ENCODE results near the gene SCN2B. TPM values are rescaled to one million over a fixed set of nuclear protein-coding genes. Genes with fewer than 3 reads are reported as not detected.

SCN2B gene
- total and polyA plus RNA-seq, 7 donors: 0.23 to 1.7 (median 0.95) TPM

- intact Hi-C loops (cut with DNase I): no loop called here
- DNase-seq: no peak
- no peaks in the 10 kb centered on the region for H3K4me1 ChIP-seq
- no peak overlapping the region for H3K4me3 ChIP-seq
- 67 to 87% methylated on average over 11 of the region's 11 CpGs for WGBS, 2 donors
- TF ChIP-seq EP300 (IDR thresholded peaks at IDR 0.05) (no peak), CTCF (IDR thresholded peaks at IDR 0.05) (no peak)
- no peak overlapping the region for H3K27ac ChIP-seq
- no peaks in the 10 kb centered on the region for H3K36me3 ChIP-seq
- H3K9me3 ChIP-seq: no peaks in the 10 kb centered on the region
- peaks cover 0 to 15% (median 7%) of the 10 kb centered on the region in 3 donors for H3K27me3 ChIP-seq
These were observed 40.4 kb upstream of the SCN2B start for GRCh38 chr11:118216621-118217481.

- intact Hi-C loops (cut with DNase I): no loop called here
- no peaks in the 10 kb centered on the region for H3K36me3 ChIP-seq
- no peaks in the 10 kb centered on the region for H3K9me3 ChIP-seq
- TF ChIP-seq POLR2AphosphoS5 (IDR thresholded peaks at IDR 0.05): no peak
- no peak for TF ChIP-seq POLR2A (IDR thresholded peaks at IDR 0.05)
- TF ChIP-seq CTCF (IDR thresholded peaks at IDR 0.05): no peak
- TF ChIP-seq EP300 (IDR thresholded peaks at IDR 0.05): no peak
- H3K4me1 ChIP-seq: no peaks in the 10 kb centered on the region
- no peak overlapping the region for H3K4me3 ChIP-seq
- peaks cover 0 to 13% (median 0%) of the 10 kb centered on the region in 3 donors for H3K27me3 ChIP-seq
- DNase-seq: no peak
- H3K27ac ChIP-seq: peak overlapping the region in 1 of 4 donors; percentile 12
- 91 to 92% methylated on average over 7 of the region's 7 CpGs for WGBS, 2 donors
These were observed 39.3 kb upstream of the SCN2B start for GRCh38 chr11:118215765-118216164.

- Histone ChIP-seq H3K36me3 (no peaks in the 10 kb centered on the region), H3K27ac (peak overlapping the region in 1 of 4 donors; percentile 12), H3K4me1 (no peaks in the 10 kb centered on the region), H3K9me3 (no peaks in the 10 kb centered on the region), H3K4me3 (no peak overlapping the region), H3K27me3 (peaks cover 0 to 11% (median 0%) of the 10 kb centered on the region in 3 donors)
- TF ChIP-seq POLR2A (IDR thresholded peaks at IDR 0.05) (no peak), POLR2AphosphoS5 (IDR thresholded peaks at IDR 0.05) (no peak), CTCF (IDR thresholded peaks at IDR 0.05) (no peak), EP300 (IDR thresholded peaks at IDR 0.05) (no peak)
- WGBS, 2 donors: 74 to 77% methylated on average over 3 of the region's 3 CpGs
- intact Hi-C loops (cut with DNase I): no loop called here
- DNase-seq: no peak
These were observed 38.8 kb upstream of the SCN2B start for GRCh38 chr11:118215262-118215661.

- H3K4me1 ChIP-seq: no peaks in the 10 kb centered on the region
- no peak overlapping the region for H3K27ac ChIP-seq
- TF ChIP-seq CTCF (IDR thresholded peaks at IDR 0.05) (no peak), POLR2AphosphoS5 (IDR thresholded peaks at IDR 0.05) (no peak), EP300 (IDR thresholded peaks at IDR 0.05) (no peak), POLR2A (IDR thresholded peaks at IDR 0.05) (no peak)
- H3K27me3 ChIP-seq: peaks cover 0 to 16% (median 0%) of the 10 kb centered on the region in 3 donors
- no peak for DNase-seq
- no peaks in the 10 kb centered on the region for H3K9me3 ChIP-seq
- no peak overlapping the region for H3K4me3 ChIP-seq
- H3K36me3 ChIP-seq: no peaks in the 10 kb centered on the region
- WGBS, 2 donors: 47 to 76% methylated on average over 6 of the region's 6 CpGs
- intact Hi-C loops (cut with DNase I): no loop called here
These were observed 37.9 kb upstream of the SCN2B start for GRCh38 chr11:118214210-118214914.
